GM12865 (cell line): ENCODE results near the gene TMTC2.

ENCODE experiments used
- DNase-seq: peaks from one replicate; pipeline ENCODE4 v3.0.0; 2010; ENCODE audit warnings: low read depth
- H3K4me3 ChIP-seq: 2 replicates; pipeline ENCODE4 v1.5.1; 2011; ENCODE audit warnings: mild to moderate bottlenecking, low read depth, low read length, control low read depth
- TF ChIP-seq, protein P1 (sequence below): IDR thresholded peaks from 2 replicates; pipeline ENCODE4 v1.5.1; 2011; ENCODE audit warnings: low read length, control low read depth, low read depth, inconsistent platforms; ENCODE audit not compliant: insufficient read depth; ENCODE audit errors: missing control alignments

Gene TMTC2

DNA sequence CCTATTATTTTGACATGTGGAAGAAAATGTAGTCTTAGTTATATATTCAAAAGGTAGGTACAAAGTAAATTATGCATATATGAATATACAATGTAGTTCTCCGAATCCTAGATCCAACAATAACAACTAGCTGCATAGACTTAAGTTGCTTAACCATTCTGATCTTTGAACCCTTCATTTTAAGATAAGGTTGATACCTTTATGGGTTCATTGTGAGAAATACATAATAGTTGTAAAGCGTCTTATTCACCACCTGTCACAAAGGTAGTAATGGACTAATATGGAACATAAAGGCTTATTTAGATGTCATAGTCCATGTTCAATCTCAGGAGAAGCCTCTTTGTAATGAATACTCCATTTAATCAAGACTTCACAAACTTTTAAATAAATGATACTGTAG, 263.6 kb downstream of the TMTC2 start:
- TF ChIP-seq, protein P1, sequence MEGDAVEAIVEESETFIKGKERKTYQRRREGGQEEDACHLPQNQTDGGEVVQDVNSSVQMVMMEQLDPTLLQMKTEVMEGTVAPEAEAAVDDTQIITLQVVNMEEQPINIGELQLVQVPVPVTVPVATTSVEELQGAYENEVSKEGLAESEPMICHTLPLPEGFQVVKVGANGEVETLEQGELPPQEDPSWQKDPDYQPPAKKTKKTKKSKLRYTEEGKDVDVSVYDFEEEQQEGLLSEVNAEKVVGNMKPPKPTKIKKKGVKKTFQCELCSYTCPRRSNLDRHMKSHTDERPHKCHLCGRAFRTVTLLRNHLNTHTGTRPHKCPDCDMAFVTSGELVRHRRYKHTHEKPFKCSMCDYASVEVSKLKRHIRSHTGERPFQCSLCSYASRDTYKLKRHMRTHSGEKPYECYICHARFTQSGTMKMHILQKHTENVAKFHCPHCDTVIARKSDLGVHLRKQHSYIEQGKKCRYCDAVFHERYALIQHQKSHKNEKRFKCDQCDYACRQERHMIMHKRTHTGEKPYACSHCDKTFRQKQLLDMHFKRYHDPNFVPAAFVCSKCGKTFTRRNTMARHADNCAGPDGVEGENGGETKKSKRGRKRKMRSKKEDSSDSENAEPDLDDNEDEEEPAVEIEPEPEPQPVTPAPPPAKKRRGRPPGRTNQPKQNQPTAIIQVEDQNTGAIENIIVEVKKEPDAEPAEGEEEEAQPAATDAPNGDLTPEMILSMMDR = no peak
- H3K4me3 ChIP-seq = no peak overlapping the region
- DNase-seq = no peak

DNA sequence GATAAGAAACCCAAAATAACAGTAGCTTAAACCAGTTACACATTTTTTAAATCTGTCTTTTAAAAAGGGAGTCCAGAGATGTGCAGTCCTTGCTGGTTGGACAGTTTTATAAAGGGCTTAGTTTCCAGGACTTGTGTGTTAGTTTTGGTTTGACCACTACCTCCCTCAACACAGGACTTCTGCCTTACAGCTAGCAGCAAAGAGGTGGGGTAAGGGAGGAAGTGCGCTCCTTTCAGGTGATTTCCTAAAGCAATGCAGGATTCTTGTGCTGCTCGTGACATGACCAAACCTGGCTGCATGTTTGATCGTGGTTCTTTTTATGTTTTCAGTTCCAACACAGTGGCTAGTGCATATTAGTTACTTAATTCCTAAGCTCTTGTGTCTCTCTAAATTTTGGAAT, 266.2 kb downstream of the TMTC2 start:
- DNase-seq = peak; percentile 24
- TF ChIP-seq, protein P1 = no peak
- H3K4me3 ChIP-seq = no peak overlapping the region

DNA sequence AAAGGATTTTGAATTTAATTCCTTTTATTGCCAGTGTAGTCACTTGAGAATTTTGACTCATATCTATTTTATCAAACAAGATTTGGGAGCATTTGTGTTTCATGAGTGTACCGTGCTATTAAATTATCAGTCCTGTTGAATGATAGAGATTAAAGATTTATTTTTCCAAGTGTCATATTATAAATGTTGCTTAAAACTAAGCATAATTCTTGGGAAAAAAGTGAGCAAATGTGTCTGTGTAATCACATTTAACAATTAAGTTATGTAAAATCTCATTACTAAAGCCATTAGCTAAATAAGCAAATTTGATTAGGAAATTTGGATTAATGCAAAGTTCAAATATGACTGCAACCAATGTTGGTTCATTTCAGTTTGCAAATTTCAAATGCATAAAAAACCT, 266.7 kb downstream of the TMTC2 start:
- no peak for DNase-seq
- no peak overlapping the region for H3K4me3 ChIP-seq
- TF ChIP-seq, protein P1 = no peak

DNA sequence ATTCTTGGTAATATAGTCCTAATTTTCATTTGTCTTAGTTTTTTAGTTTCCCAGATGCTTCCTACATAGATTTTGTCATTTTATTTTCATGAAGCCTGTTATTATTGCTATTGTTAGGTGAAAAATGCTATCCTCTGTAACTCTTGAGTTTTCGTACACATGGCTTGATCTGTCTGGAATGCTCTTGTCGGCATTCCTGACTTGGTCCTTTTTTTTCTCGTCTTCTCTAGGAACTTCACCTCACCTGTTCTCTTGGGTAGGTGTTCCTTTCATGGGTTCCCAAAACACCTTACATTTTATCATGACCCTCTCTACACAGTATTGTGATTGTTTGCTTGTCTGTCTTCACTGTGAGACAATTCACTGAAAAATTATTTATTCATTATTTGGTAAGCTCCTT, 267.4 kb downstream of the TMTC2 start:
- TF ChIP-seq, protein P1 = no peak
- no peak overlapping the region for H3K4me3 ChIP-seq
- no peak for DNase-seq

DNA sequence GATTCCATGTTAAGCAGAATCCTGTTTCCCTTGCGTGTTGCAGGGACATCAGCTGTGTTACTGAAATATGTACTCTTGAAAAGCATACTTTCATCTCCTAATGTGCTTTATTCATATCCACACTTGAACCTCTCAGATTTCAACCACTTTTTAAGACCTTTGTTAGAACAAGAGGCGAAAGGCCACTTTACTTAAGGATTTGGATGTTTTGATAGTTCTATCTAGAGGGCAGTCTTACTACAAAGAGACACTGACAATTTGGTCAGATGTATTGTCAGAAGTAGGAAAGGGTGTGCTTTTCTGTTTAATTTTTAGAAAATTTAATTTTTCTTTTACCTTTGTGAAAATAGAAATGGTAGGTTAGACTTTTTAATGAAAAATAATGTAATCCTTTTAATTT, 267.9 kb downstream of the TMTC2 start:
- TF ChIP-seq, protein P1 = no peak
- DNase-seq = no peak
- H3K4me3 ChIP-seq = no peak overlapping the region

DNA sequence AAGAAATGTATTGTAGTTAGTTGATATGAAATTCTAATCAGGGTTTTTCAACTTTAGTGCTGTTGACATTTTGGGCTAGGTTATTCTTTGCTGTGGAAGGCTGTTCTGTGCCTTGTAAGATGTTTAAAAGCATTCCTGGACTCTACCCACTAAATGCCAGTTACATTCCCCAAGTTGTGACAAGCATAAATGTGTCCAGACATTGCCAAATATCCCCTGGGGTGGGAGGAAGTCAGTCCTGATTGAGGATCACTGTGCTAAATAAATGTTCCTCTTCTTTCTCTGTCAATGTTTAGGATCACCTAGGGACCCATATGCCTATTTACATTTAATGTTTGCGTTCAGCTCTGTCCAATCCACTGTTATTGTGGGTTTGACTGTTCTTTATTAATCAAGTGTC, 268.3 kb downstream of the TMTC2 start:
- DNase-seq = no peak
- TF ChIP-seq, protein P1 = no peak
- H3K4me3 ChIP-seq = no peak overlapping the region

DNA sequence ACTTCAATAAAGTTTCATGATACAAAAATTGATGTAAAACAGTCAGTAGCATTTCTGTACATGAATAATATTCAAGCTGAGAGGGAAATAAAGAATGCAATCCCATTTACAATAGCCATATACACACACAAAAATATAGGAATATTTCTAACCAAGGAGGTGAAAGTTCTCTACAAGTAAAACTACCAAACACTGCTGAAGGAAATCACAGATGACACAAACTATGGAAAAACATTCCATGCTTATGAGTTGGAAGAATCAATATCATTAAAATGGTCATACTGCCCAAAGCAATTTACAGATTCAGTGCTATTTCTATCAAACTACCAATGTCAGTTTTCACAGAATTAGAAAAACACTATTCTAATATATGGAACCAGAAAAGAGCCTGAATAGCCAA, 272.3 kb downstream of the TMTC2 start:
- DNase-seq = no peak
- TF ChIP-seq, protein P1 = no peak
- H3K4me3 ChIP-seq = no peak overlapping the region
